DOHH2 (cell line): ENCODE results near the gene CFAP53.

Experiments
- H3F3A ChIP-seq: fragments of 200-600 bp; sonication (generic), shearing (Covaris generic); 2 replicates; pipeline ENCODE4 v1.6.0; 2016; ENCODE audit warnings: antibody characterized with exemption, mild to moderate bottlenecking; ENCODE audit not compliant: control insufficient read depth, insufficient read depth
- H3K27ac ChIP-seq: fragments of 200-600 bp; sonication (generic); 2 replicates; pipeline ENCODE4 v1.5.1; 2014; ENCODE audit warnings: low read depth, mild to moderate bottlenecking, low read length, moderate library complexity
- H3K27me3 ChIP-seq: fragments of 200-600 bp; sonication (generic); 2 replicates; pipeline ENCODE4 v1.6.1; 2014; ENCODE audit warnings: mild to moderate bottlenecking, low read length, mixed read lengths; ENCODE audit not compliant: control insufficient read depth
- H3K36me3 ChIP-seq: fragments of 200-600 bp; sonication (generic); 2 replicates; pipeline ENCODE4 v1.6.1; 2014; ENCODE audit warnings: mild to moderate bottlenecking, low read length, moderate library complexity, mixed read lengths; ENCODE audit not compliant: control insufficient read depth
- H3K4me1 ChIP-seq: fragments of 200-600 bp; sonication (generic); 2 replicates; pipeline ENCODE4 v1.6.1; 2014; ENCODE audit warnings: mild to moderate bottlenecking, low read length, mixed read lengths; ENCODE audit not compliant: control insufficient read depth
- H3K4me2 ChIP-seq: fragments of 200-600 bp; sonication (generic); 2 replicates; pipeline ENCODE4 v1.6.0; 2014; ENCODE audit warnings: mild to moderate bottlenecking, low read length, moderate library complexity
- H3K4me3 ChIP-seq: fragments of 200-600 bp; sonication (generic); 2 replicates; pipeline ENCODE4 v1.5.1; 2014; ENCODE audit warnings: mild to moderate bottlenecking, low read length, mixed read lengths
- H3K79me2 ChIP-seq: fragments of 200-600 bp; sonication (generic); 2 replicates; pipeline ENCODE4 v1.6.1; 2014; ENCODE audit warnings: mild to moderate bottlenecking, low read length, mixed read lengths; ENCODE audit not compliant: control insufficient read depth
- H3K9me2 ChIP-seq: fragments of 200-600 bp; sonication (generic); replicated peaks from 2 replicates; pipeline ENCODE4 v1.6.1; 2014; ENCODE audit warnings: mild to moderate bottlenecking, low read length, mixed read lengths; ENCODE audit not compliant: control insufficient read depth
- H3K9me3 ChIP-seq: fragments of 200-600 bp; sonication (generic); 2 replicates; pipeline ENCODE4 v1.6.1; 2014; ENCODE audit warnings: antibody characterized with exemption, low read length, mixed read lengths; ENCODE audit not compliant: control insufficient read depth, insufficient read depth
- H4K20me1 ChIP-seq: fragments of 200-600 bp; sonication (generic); 2 replicates; pipeline ENCODE4 v1.6.0; 2014; ENCODE audit warnings: low read depth, mild to moderate bottlenecking, antibody characterized with exemption, low read length, moderate library complexity; ENCODE audit not compliant: control insufficient read depth, insufficient read depth
- EZH2phosphoT487 ChIP-seq: fragments of 200-600 bp; sonication (generic); IDR thresholded peaks from 2 replicates; pipeline ENCODE4 v1.6.1; 2017; ENCODE audit warnings: borderline replicate concordance, mild to moderate bottlenecking, antibody characterized with exemption, low read length, moderate library complexity, mixed read lengths
- TF ChIP-seq, protein P1 (sequence below): fragments of 200-600 bp; sonication (generic); IDR thresholded peaks from one replicate; pipeline ENCODE4 v1.5.1; 2014; ENCODE audit warnings: antibody characterized with exemption, mild to moderate bottlenecking, low read depth, low read length; ENCODE audit not compliant: poor library complexity, severe bottlenecking

CFAP53 gene

DNA sequence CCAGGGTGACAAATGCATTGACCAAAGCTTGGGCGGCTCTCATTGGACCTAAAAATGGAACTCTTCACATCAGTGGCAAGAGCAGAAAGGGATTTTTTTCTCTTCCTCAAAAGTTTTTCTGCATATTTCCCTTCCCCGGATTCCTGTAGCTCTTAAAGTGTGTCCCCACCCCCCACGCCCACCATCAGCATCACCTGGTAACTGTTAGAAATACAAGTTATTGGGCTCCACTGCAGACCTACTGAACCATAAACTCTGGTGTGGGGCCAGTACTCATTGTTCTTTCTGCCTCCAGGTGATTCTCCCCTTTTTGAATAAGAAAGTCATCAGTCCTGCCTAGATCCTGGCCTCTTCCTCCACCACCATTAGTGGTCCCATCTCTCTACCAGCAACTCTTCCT is 70.0 kb downstream of the CFAP53 start:
- H3K79me2 ChIP-seq: no peaks in the 10 kb centered on the region
- TF ChIP-seq EZH2phosphoT487: no peak
- TF ChIP-seq, protein P1, sequence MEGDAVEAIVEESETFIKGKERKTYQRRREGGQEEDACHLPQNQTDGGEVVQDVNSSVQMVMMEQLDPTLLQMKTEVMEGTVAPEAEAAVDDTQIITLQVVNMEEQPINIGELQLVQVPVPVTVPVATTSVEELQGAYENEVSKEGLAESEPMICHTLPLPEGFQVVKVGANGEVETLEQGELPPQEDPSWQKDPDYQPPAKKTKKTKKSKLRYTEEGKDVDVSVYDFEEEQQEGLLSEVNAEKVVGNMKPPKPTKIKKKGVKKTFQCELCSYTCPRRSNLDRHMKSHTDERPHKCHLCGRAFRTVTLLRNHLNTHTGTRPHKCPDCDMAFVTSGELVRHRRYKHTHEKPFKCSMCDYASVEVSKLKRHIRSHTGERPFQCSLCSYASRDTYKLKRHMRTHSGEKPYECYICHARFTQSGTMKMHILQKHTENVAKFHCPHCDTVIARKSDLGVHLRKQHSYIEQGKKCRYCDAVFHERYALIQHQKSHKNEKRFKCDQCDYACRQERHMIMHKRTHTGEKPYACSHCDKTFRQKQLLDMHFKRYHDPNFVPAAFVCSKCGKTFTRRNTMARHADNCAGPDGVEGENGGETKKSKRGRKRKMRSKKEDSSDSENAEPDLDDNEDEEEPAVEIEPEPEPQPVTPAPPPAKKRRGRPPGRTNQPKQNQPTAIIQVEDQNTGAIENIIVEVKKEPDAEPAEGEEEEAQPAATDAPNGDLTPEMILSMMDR: no peak
- H3K9me2 ChIP-seq: no peaks in the 10 kb centered on the region
- H3F3A ChIP-seq: no peaks in the 10 kb centered on the region
- H4K20me1 ChIP-seq: no peaks in the 10 kb centered on the region
- peaks cover 3% of the 10 kb centered on the region; the same call in 1 of the 2 replicates for H3K4me1 ChIP-seq
- no peak overlapping the region for H3K4me2 ChIP-seq
- no peak overlapping the region for H3K4me3 ChIP-seq
- peaks cover 43% of the 10 kb centered on the region for H3K27me3 ChIP-seq
- no peaks in the 10 kb centered on the region for H3K9me3 ChIP-seq
- H3K36me3 ChIP-seq: no peaks in the 10 kb centered on the region
- no peak overlapping the region for H3K27ac ChIP-seq

DNA sequence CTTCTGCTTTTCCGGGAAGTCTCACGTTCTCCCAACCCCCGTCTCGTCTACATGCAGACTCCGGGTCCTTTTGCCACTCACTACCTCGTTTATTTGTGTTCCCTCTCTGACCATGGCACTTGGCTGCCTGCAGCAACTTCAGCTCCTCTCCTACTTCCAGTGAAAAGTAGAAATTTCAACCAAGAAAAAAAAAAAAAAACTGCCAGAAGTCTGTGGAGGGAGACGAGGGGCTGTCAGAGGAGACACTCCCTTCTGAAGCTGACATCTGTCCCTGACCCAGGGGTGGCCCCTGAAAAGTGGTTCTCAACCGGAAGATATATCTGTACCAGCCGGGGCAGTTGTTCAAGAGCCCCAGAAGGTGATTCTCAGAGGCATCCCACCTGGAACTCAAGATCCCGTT is 70.6 kb downstream of the CFAP53 start:
- Histone ChIP-seq H3F3A (no peaks in the 10 kb centered on the region), H4K20me1 (no peaks in the 10 kb centered on the region), H3K27me3 (peaks cover 48% of the 10 kb centered on the region), H3K79me2 (no peaks in the 10 kb centered on the region), H3K36me3 (no peaks in the 10 kb centered on the region), H3K27ac (no peak overlapping the region), H3K9me3 (no peaks in the 10 kb centered on the region), H3K4me2 (peak overlapping the region; percentile 29; the same call in 1 of the 2 replicates), H3K9me2 (no peaks in the 10 kb centered on the region), H3K4me1 (peaks cover 3% of the 10 kb centered on the region; the same call in 1 of the 2 replicates), H3K4me3 (no peak overlapping the region)
- TF ChIP-seq EZH2phosphoT487: no peak
- TF ChIP-seq, protein P1: no peak

DNA sequence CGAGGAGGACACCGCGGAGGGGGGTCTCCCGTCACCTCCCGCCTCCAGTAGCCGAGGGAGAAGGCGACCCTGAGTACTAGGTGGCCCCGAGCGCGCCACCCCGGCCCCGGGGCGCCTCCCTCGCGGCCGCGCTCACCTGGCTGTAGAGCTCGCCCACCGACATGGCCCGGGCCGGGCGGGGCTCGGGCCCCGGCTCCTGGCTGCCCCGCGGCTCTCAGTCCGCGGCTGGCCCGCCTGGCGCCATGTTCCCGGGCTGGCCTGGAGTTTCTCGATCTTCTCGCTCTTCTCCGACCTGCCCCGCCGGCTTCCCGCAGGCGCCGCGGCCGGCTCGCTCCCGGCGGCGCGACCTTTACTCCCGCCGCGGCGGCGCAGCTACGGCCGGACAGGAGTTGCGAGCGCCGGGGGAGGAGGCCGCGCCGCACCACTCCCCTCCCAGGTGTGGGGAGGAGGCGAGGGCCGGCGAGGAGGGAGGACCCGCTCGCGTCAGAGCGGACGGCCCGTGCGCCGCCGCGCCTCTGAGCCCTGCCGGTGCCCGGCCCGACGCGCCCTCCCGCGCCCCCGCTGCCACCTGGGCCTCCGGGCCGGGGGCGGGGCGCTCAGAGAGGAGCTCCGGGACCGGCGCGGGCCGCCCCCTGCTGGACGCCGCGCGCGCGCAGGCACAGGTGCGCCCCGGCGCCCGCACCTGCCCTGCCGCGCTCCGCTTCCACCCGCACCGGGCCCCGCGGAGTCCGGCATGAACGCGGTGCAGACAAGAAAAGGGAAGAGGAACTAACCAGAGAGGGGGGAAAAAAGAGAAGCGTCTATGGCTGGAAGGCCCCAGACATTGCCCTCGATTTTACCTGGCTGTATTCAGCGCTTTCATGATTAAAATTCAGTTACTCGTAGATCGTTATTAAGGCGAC is 71.4 kb downstream of the CFAP53 start, which contains the start of gene MYO5B:
TSS of gene MYO5B (minus strand) at position 517 of the 902 bp plus-strand sequence. CDS start at position 163, 354 bp downstream.
- H3K27me3 ChIP-seq: peaks cover 48% of the 10 kb centered on the region
- H3K4me3 ChIP-seq: peak within 1 kb of the TSS; percentile 33
- TF ChIP-seq, protein P1: peak; percentile 28
- no peak for TF ChIP-seq EZH2phosphoT487
- H3K9me3 ChIP-seq: no peaks in the 10 kb centered on the region
- no peak within 1 kb of the TSS for H3K27ac ChIP-seq
- H3K36me3 ChIP-seq: no peaks in the 10 kb centered on the region
- no peaks in the 10 kb centered on the region for H3K9me2 ChIP-seq
- H3K79me2 ChIP-seq: no peaks in the 10 kb centered on the region
- H3K4me2 ChIP-seq: peak within 1 kb of the TSS; percentile 44; the same call in 1 of the 2 replicates
- H4K20me1 ChIP-seq: no peaks in the 10 kb centered on the region
- H3K4me1 ChIP-seq: peaks cover 3% of the 10 kb centered on the region; the same call in 1 of the 2 replicates
- no peaks in the 10 kb centered on the region for H3F3A ChIP-seq
